H9 (cell line): Measurements from ENCODE around the gene SSRP1. TPM values are rescaled to one million over a fixed set of nuclear protein-coding genes. Genes with fewer than 3 reads are reported as not detected.

Experiments
- DNase-seq: peaks from one replicate; pipeline ENCODE4 v3.0.0-alpha.2; 2017
- H2AFZ ChIP-seq: one replicate; pipeline ENCODE4 v1.6.1; 2013; ENCODE audit warnings: mild to moderate bottlenecking, low read length, control low read depth, moderate library complexity
- H2AK5ac ChIP-seq: 2 replicates; pipeline ENCODE4 v1.6.1; 2013; ENCODE audit warnings: low read length, control low read depth, mixed read lengths; ENCODE audit not compliant: insufficient read length
- H2BK120ac ChIP-seq: one replicate; pipeline ENCODE4 v1.6.1; 2013; ENCODE audit warnings: low read depth, mild to moderate bottlenecking, low read length, control low read depth, inconsistent platforms; ENCODE audit not compliant: poor library complexity, severe bottlenecking
- H2BK12ac ChIP-seq: 2 replicates; pipeline ENCODE4 v1.6.1; 2013; ENCODE audit warnings: low read length, control low read depth, mixed read lengths, low read depth; ENCODE audit not compliant: insufficient read length
- H2BK15ac ChIP-seq: 2 replicates; pipeline ENCODE4 v1.6.1; 2013; ENCODE audit warnings: low read depth, low read length, control low read depth
- H2BK20ac ChIP-seq: one replicate; pipeline ENCODE4 v1.6.1; 2013; ENCODE audit warnings: low read depth, mild to moderate bottlenecking, low read length, control low read depth, inconsistent platforms; ENCODE audit not compliant: poor library complexity, severe bottlenecking
- H2BK5ac ChIP-seq: 2 replicates; pipeline ENCODE4 v1.6.1; 2013; ENCODE audit warnings: low read length, control low read depth, mixed read lengths; ENCODE audit not compliant: insufficient read length
- H3K14ac ChIP-seq: 2 replicates; pipeline ENCODE4 v1.6.1; 2013; ENCODE audit warnings: low read length, control low read depth; ENCODE audit not compliant: insufficient read depth
- H3K18ac ChIP-seq: 2 replicates; pipeline ENCODE4 v1.6.1; 2013; ENCODE audit warnings: low read depth, mild to moderate bottlenecking, mixed read lengths, low read length, control low read depth; ENCODE audit not compliant: insufficient read length
- H3K23ac ChIP-seq: 2 replicates; pipeline ENCODE4 v1.6.1; 2013; ENCODE audit warnings: low read length, control low read depth, mixed read lengths, low read depth; ENCODE audit not compliant: insufficient read length
- H3K23me2 ChIP-seq: 2 replicates; pipeline ENCODE4 v1.6.1; 2013; ENCODE audit warnings: low read depth, mild to moderate bottlenecking, mixed read lengths, low read length, control low read depth; ENCODE audit not compliant: insufficient read length, poor library complexity, severe bottlenecking
- H3K27ac ChIP-seq: 2 replicates; pipeline ENCODE4 v1.5.1; 2013; ENCODE audit warnings: low read length, control low read depth, mixed read lengths, low read depth; ENCODE audit not compliant: insufficient read length
- H3K27me3 ChIP-seq: 2 replicates; pipeline ENCODE4 v1.6.1; 2013; ENCODE audit warnings: low read length, control low read depth, inconsistent platforms; ENCODE audit not compliant: insufficient read depth
- H3K4ac ChIP-seq: 2 replicates; pipeline ENCODE4 v1.6.1; 2013; ENCODE audit warnings: low read depth, mild to moderate bottlenecking, control low read depth, inconsistent platforms, low read length, moderate library complexity
- H3K4me1 ChIP-seq: 2 replicates; pipeline ENCODE4 v1.6.1; 2013; ENCODE audit warnings: low read length, control low read depth, inconsistent platforms; ENCODE audit not compliant: insufficient read depth
- H3K4me2 ChIP-seq: 2 replicates; pipeline ENCODE4 v1.6.1; 2013; ENCODE audit warnings: low read length, control low read depth, mixed read lengths; ENCODE audit not compliant: insufficient read length, insufficient read depth
- H3K56ac ChIP-seq: 2 replicates; pipeline ENCODE4 v1.6.1; 2013; ENCODE audit warnings: low read depth, mild to moderate bottlenecking, mixed read lengths, low read length, control low read depth; ENCODE audit not compliant: insufficient read length
- H3K79me1 ChIP-seq: 2 replicates; pipeline ENCODE4 v1.6.1; 2013; ENCODE audit warnings: low read depth, mild to moderate bottlenecking, moderate library complexity, low read length, control low read depth, inconsistent platforms; ENCODE audit not compliant: insufficient read depth, poor library complexity, severe bottlenecking
- H3K79me2 ChIP-seq: 2 replicates; pipeline ENCODE4 v1.6.1; 2013; ENCODE audit warnings: low read length, control low read depth, inconsistent platforms; ENCODE audit not compliant: insufficient read depth
- H3K9ac ChIP-seq: 2 replicates; pipeline ENCODE4 v1.6.1; 2013; ENCODE audit warnings: low read length, control low read depth, mixed read lengths; ENCODE audit not compliant: insufficient read length; ENCODE audit errors: extremely low read depth
- H3K9me3 ChIP-seq: one replicate; pipeline ENCODE4 v1.6.1; 2013; ENCODE audit warnings: low read depth, low read length, inconsistent platforms; ENCODE audit not compliant: control insufficient read depth
- H3T11ph ChIP-seq: one replicate; pipeline ENCODE4 v1.6.1; 2013; ENCODE audit warnings: mild to moderate bottlenecking, low read length, control low read depth, inconsistent platforms
- H4K20me1 ChIP-seq: one replicate; pipeline ENCODE4 v1.6.1; 2013; ENCODE audit not compliant: control insufficient read depth, insufficient read length, insufficient read depth
- H4K5ac ChIP-seq: 2 replicates; pipeline ENCODE4 v1.6.1; 2013; ENCODE audit warnings: low read depth, mild to moderate bottlenecking, mixed read lengths, low read length, control low read depth; ENCODE audit not compliant: insufficient read length
- H4K8ac ChIP-seq: replicated peaks from 2 replicates; pipeline ENCODE4 v1.6.1; 2013; ENCODE audit warnings: low read length, control low read depth, mixed read lengths, low read depth; ENCODE audit not compliant: insufficient read length
- H4K91ac ChIP-seq: 2 replicates; pipeline ENCODE4 v1.6.1; 2013; ENCODE audit warnings: low read depth, mild to moderate bottlenecking, moderate library complexity, mixed read lengths, low read length, control low read depth; ENCODE audit not compliant: insufficient read length
- H3K27ac Mint-ChIP-seq, 3 experiments: 2 replicates in 2 of 3; 3 replicates in 1 of 3; pipeline ENCODE4 v1.8.0; 2020 to 2021; ENCODE audit warnings: mixed read lengths in 3 of 3, mild to moderate bottlenecking in 1 of 3, moderate library complexity in 1 of 3
- H3K27me3 Mint-ChIP-seq: 2 replicates; pipeline ENCODE4 v1.8.0; 2021; ENCODE audit warnings: low read depth, mild to moderate bottlenecking, moderate library complexity, mixed read lengths
- H3K36me3 Mint-ChIP-seq, 3 experiments: 2 replicates in 2 of 3; 3 replicates in 1 of 3; pipeline ENCODE4 v1.8.0; 2020 to 2021; ENCODE audit warnings: low read depth in 3 of 3, mixed read lengths in 3 of 3; ENCODE audit not compliant: insufficient read depth in 1 of 3
- H3K4me1 Mint-ChIP-seq, 2 experiments: 2 replicates each; pipeline ENCODE4 v1.8.0; 2020; ENCODE audit warnings: mixed read lengths in 2 of 2
- H3K4me3 Mint-ChIP-seq, 2 experiments: 2 replicates in 1 of 2; 3 replicates in 1 of 2; pipeline ENCODE4 v1.8.0; 2020 to 2021; ENCODE audit warnings: mild to moderate bottlenecking in 2 of 2, mixed read lengths in 2 of 2, moderate library complexity in 1 of 2
- H3K9me3 Mint-ChIP-seq, 2 experiments: 2 replicates in 1 of 2; 3 replicates in 1 of 2; pipeline ENCODE4 v1.8.0; 2020; ENCODE audit warnings: mild to moderate bottlenecking in 2 of 2, mixed read lengths in 2 of 2, moderate library complexity in 1 of 2
- total RNA-seq: library from RNA; stranded (reverse); gene quantifications from 2 replicates; pipeline ENCODE4 v1.2.1, GENCODE V29; 2021
- TF ChIP-seq, protein P1 (sequence below): fragments of 200-600 bp; sonication (generic); conservative IDR thresholded peaks from 3 replicates; pipeline ENCODE4 v1.8.0; 2021; ENCODE audit warnings: antibody characterized with exemption, mild to moderate bottlenecking

The SSRP1 gene
- total RNA-seq, 1 experiment from 2014 or later, result 202 TPM

DNA sequence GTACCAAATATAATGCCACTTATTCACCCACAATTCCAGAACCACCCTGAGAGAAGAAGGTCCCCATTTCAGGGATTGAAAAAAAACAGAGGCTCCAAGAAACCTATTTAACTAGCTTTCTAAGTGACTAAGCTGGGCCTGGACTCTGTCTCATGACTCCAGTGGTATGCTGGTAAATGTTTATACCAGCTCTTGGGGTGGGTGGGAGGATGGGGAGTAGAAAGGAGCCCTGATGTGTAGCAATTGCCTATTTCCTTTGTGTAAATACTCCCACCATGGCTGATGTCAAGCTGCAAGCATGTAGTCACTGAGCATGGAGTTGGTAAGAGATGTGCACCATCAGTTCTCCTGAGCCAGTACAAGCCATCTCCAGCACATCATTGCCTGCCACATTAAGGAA lies 42.5 kb upstream of the SSRP1 start:
- Histone ChIP-seq H3K4me1 (no peaks in the 10 kb centered on the region; the same call in 1 of the 2 replicates), H4K5ac (no peak overlapping the region), H3K23me2 (no peaks in the 10 kb centered on the region), H3K79me1 (no peaks in the 10 kb centered on the region), H3K27ac (no peak overlapping the region), H2AK5ac (no peak overlapping the region), H2BK120ac (no peak overlapping the region), H2AFZ (no peak overlapping the region), H3K9me3 (no peaks in the 10 kb centered on the region), H3K4me2 (no peak overlapping the region), H3K14ac (no peak overlapping the region), H3T11ph (no peak overlapping the region), H3K79me2 (no peaks in the 10 kb centered on the region), H3K4ac (no peak overlapping the region), H2BK12ac (no peak overlapping the region), H3K27me3 (no peaks in the 10 kb centered on the region; the same call in 1 of the 2 replicates), H3K23ac (no peak overlapping the region), H4K91ac (no peak overlapping the region), H3K9ac (no peak overlapping the region), H4K20me1 (no peaks in the 10 kb centered on the region), H2BK5ac (no peak overlapping the region), H4K8ac (no peak overlapping the region), H3K18ac (no peak overlapping the region), H2BK20ac (no peak overlapping the region), H2BK15ac (no peak overlapping the region), H3K56ac (no peak overlapping the region)
- Mint-ChIP-seq H3K9me3 (no peaks in the 10 kb centered on the region), H3K27me3 (peaks cover 53% of the 10 kb centered on the region), H3K4me1 (peaks cover 3 to 15% of the 10 kb centered on the region in 2 experiments), H3K4me3 (no peak overlapping the region), H3K27ac (no peak overlapping the region), H3K36me3 (no peaks in the 10 kb centered on the region)
- DNase-seq, result no peak
- TF ChIP-seq, protein P1, sequence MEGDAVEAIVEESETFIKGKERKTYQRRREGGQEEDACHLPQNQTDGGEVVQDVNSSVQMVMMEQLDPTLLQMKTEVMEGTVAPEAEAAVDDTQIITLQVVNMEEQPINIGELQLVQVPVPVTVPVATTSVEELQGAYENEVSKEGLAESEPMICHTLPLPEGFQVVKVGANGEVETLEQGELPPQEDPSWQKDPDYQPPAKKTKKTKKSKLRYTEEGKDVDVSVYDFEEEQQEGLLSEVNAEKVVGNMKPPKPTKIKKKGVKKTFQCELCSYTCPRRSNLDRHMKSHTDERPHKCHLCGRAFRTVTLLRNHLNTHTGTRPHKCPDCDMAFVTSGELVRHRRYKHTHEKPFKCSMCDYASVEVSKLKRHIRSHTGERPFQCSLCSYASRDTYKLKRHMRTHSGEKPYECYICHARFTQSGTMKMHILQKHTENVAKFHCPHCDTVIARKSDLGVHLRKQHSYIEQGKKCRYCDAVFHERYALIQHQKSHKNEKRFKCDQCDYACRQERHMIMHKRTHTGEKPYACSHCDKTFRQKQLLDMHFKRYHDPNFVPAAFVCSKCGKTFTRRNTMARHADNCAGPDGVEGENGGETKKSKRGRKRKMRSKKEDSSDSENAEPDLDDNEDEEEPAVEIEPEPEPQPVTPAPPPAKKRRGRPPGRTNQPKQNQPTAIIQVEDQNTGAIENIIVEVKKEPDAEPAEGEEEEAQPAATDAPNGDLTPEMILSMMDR, result no peak
